HepG2 (cell line): Measurements from ENCODE around the gene KPNB1.

Experiments used
- RAD21 ChIP-seq: fragments of 450-650 bp; formaldehyde crosslinking; IDR thresholded peaks from 2 replicates; pipeline ENCODE4 v1.5.0; 2020; ENCODE audit warnings: mild to moderate bottlenecking
- TCF12 ChIP-seq, 2 experiments: fragments of 450-650 bp in 1 of 2; sonication (generic) in 1 of 2; formaldehyde crosslinking in 1 of 2; IDR thresholded peaks; 2 replicates each; pipeline versions ENCODE4 v1.6.1 to v1.8.0; 2017 to 2022; ENCODE audit warnings: antibody characterized with exemption in 1 of 2, mild to moderate bottlenecking in 1 of 2, missing genetic modification reagents in 1 of 2, moderate library complexity in 1 of 2

GRCh38 chr17:47632991-47633390 is 16.7 kb upstream of the KPNB1 start:
- TF ChIP-seq RAD21, result no peak
- no peak for TF ChIP-seq TCF12 (IDR thresholded peaks at IDR 0.05)
- no peak for TF ChIP-seq TCF12 (CRISPR knock-in tag; IDR thresholded peaks at IDR 0.05)
